Retina (tissue), 1 donor: Measurements from ENCODE around the gene KCNJ5.

Source experiments
- DNase-seq: peaks from one replicate; pipeline ENCODE4 v3.0.0-alpha.2; 2016

Gene KCNJ5

GRCh38 chr11:128934351-128934750 lies 43.2 kb downstream of the KCNJ5 start:
- no peak for DNase-seq

GRCh38 chr11:128934926-128935325 lies 43.8 kb downstream of the KCNJ5 start:
- peak; percentile 36 for DNase-seq

GRCh38 chr11:128936606-128937251 lies 45.6 kb downstream of the KCNJ5 start:
- DNase-seq: peak; percentile 80

GRCh38 chr11:128937480-128937879 lies 46.3 kb downstream of the KCNJ5 start:
- no peak for DNase-seq

GRCh38 chr11:128938156-128938885 lies 47.2 kb downstream of the KCNJ5 start:
- DNase-seq: no peak

GRCh38 chr11:128939591-128939990 lies 48.4 kb downstream of the KCNJ5 start:
- no peak for DNase-seq

GRCh38 chr11:128940156-128940555 lies 49.0 kb downstream of the KCNJ5 start:
- DNase-seq: no peak

- no peak for DNase-seq
These were observed 49.4 kb downstream of the KCNJ5 start for GRCh38 chr11:128940603-128941002.

GRCh38 chr11:128941110-128941509 lies 50.0 kb downstream of the KCNJ5 start:
- DNase-seq: no peak

- no peak for DNase-seq
These were observed 50.6 kb downstream of the KCNJ5 start for GRCh38 chr11:128941573-128942271.

GRCh38 chr11:128942272-128942612 lies 51.1 kb downstream of the KCNJ5 start:
- DNase-seq: no peak

- peak; percentile 42 for DNase-seq
These were observed 51.8 kb downstream of the KCNJ5 start, which contains the start of gene TP53AIP1 for GRCh38 chr11:128942817-128943427. Gene TP53AIP1, minus strand, starts transcription at chr11:128942871. Its CDS starts 5,053 bp downstream, at chr11:128937818.

- DNase-seq: no peak
These were observed 52.3 kb downstream of the KCNJ5 start for GRCh38 chr11:128943428-128943976.

- DNase-seq: no peak
These were observed 55.5 kb downstream of the KCNJ5 start for GRCh38 chr11:128946648-128947047.

GRCh38 chr11:128947773-128948172 lies 56.6 kb downstream of the KCNJ5 start:
- DNase-seq: no peak

GRCh38 chr11:128948583-128948982 lies 57.4 kb downstream of the KCNJ5 start:
- DNase-seq: no peak

- no peak for DNase-seq
These were observed 58.8 kb downstream of the KCNJ5 start for GRCh38 chr11:128949791-128950454.

GRCh38 chr11:128953151-128953550 lies 62.0 kb downstream of the KCNJ5 start:
- no peak for DNase-seq

GRCh38 chr11:128955636-128956035 lies 64.5 kb downstream of the KCNJ5 start:
- no peak for DNase-seq

GRCh38 chr11:128956401-128957201 lies 65.4 kb downstream of the KCNJ5 start:
- DNase-seq: peak; percentile 71

- DNase-seq: no peak
These were observed 66.0 kb downstream of the KCNJ5 start for GRCh38 chr11:128957202-128957482.

- DNase-seq: no peak
These were observed 70.5 kb downstream of the KCNJ5 start for GRCh38 chr11:128961645-128962044.
